HepG2 (cell line): ENCODE measurements around the gene NOVA2. TPM values are rescaled to one million over a fixed set of nuclear protein-coding genes. Genes with fewer than 3 reads are reported as not detected.

ENCODE experiments used
- ATAC-seq: fragments of 200-7000 bp; cut with Tn5 transposase; 3 replicates; pipeline ENCODE4 v1.9.1; 2020; ENCODE audit warnings: mild to moderate bottlenecking, moderate library complexity
- BruUV-seq: library from RNA; stranded (reverse); fragments of 400-500 nt; replicated peaks from 2 replicates; lab custom pipeline; 2021; lab: Mats Ljungman, UMichigan
- CTCF ChIA-PET: fragments of 300-600 bp; formaldehyde crosslinking; extraction: SDS; loops from one replicate; lab custom pipeline; 2021; ENCODE audit warnings: low total read pairs, inconsistent platforms, low intra/inter-chr PET ratio; lab: Yijun Ruan, JAX
- POLR2A ChIA-PET: fragments of 350-600 bp; sonication (Branson Sonifier 250); formaldehyde crosslinking; loops from one replicate; lab custom pipeline; 2020; ENCODE audit warnings: antibody characterized with exemption, inconsistent platforms; lab: Yijun Ruan, JAX
- DNase-seq: peaks from one replicate; pipeline ENCODE4 v3.0.0-alpha.2; 2015; ENCODE audit warnings: low spot score
- FAIRE-seq: peaks from 3 replicates; lab custom pipeline; 2011; peaks lifted over from hg19 to GRCh38; lab: Jason Lieb, UNC
- H2AFZ ChIP-seq: one replicate; pipeline ENCODE4 v1.6.1; 2011; ENCODE audit warnings: low read length, inconsistent platforms
- H3K27ac ChIP-seq: fragments of 300-600 bp; 3 replicates; pipeline ENCODE4 v1.8.0; 2011; ENCODE audit warnings: mixed run types, mild to moderate bottlenecking, mixed read lengths, low read length, inconsistent platforms; ENCODE audit not compliant: insufficient read depth; ENCODE audit errors: extremely low read length
- H3K27me3 ChIP-seq, 2 experiments: fragments of 200-600 bp in 1 of 2; 2 replicates in 1 of 2; 3 replicates in 1 of 2; pipeline versions ENCODE4 v1.6.0 to v1.8.0; 2011; ENCODE audit warnings: low read length in 2 of 2, mild to moderate bottlenecking in 2 of 2, moderate library complexity in 2 of 2, inconsistent platforms in 1 of 2; ENCODE audit not compliant: insufficient read depth in 2 of 2, control insufficient read depth in 1 of 2
- H3K36me3 ChIP-seq, 2 experiments: fragments of 200-600 bp in 1 of 2; replicated peaks in 1 of 2; 2 replicates in 1 of 2; 3 replicates in 1 of 2; pipeline versions ENCODE4 v1.5.1 to v1.8.0; 2011; ENCODE audit warnings: low read length in 2 of 2, inconsistent platforms in 1 of 2; ENCODE audit not compliant: insufficient read depth in 2 of 2, control insufficient read depth in 1 of 2
- H3K4me1 ChIP-seq: 2 replicates; pipeline ENCODE4 v1.5.1; 2012; ENCODE audit warnings: low read length, inconsistent platforms; ENCODE audit not compliant: insufficient read depth
- H3K4me2 ChIP-seq: 2 replicates; pipeline ENCODE4 v1.6.0; 2011; ENCODE audit warnings: low read depth, low read length, inconsistent platforms
- H3K4me3 ChIP-seq, 3 experiments: fragments of 200-600 bp in 1 of 3; sonication (generic), shearing (Covaris generic) in 1 of 3; replicated peaks in 1 of 3; 2 replicates each; pipeline ENCODE4 v1.5.1; 2011 to 2016; ENCODE audit warnings: low read length in 3 of 3, inconsistent platforms in 2 of 3, low read depth in 2 of 3, mild to moderate bottlenecking in 2 of 3, control low read depth in 1 of 3, mixed read lengths in 1 of 3; ENCODE audit not compliant: insufficient read depth in 1 of 3
- H3K79me2 ChIP-seq: one replicate; pipeline ENCODE4 v1.6.1; 2011; ENCODE audit warnings: low read length, inconsistent platforms; ENCODE audit not compliant: insufficient read depth
- H3K9ac ChIP-seq: 2 replicates; pipeline ENCODE4 v1.6.0; 2011; ENCODE audit warnings: mild to moderate bottlenecking, low read depth, low read length, inconsistent platforms; ENCODE audit not compliant: insufficient read depth
- H3K9me3 ChIP-seq: 2 replicates; pipeline ENCODE4 v1.5.1; 2012; ENCODE audit warnings: mild to moderate bottlenecking, low read length
- H4K20me1 ChIP-seq: 2 replicates; pipeline ENCODE4 v1.6.0; 2011; ENCODE audit warnings: inconsistent platforms, mild to moderate bottlenecking, low read length, moderate library complexity; ENCODE audit not compliant: insufficient read depth
- ARNT ChIP-seq: fragments of 450-650 bp; IDR thresholded peaks from 2 replicates; pipeline ENCODE4 v1.6.1; 2017
- CEBPG ChIP-seq: IDR thresholded peaks from 2 replicates; pipeline ENCODE4 v1.6.1; 2016
- DR1 ChIP-seq: sonication (generic); formaldehyde crosslinking; IDR thresholded peaks from 2 replicates; pipeline ENCODE4 v1.8.0; 2021; ENCODE audit warnings: mild to moderate bottlenecking, missing genetic modification reagents, inconsistent platforms
- E2F5 ChIP-seq: sonication (generic); formaldehyde crosslinking; conservative IDR thresholded peaks from 2 replicates; pipeline ENCODE4 v1.4.0; 2020; ENCODE audit warnings: missing genetic modification reagents
- ELF4 ChIP-seq: sonication (generic); formaldehyde crosslinking; IDR thresholded peaks from 2 replicates; pipeline ENCODE4 v1.5.0; 2020; ENCODE audit warnings: missing genetic modification reagents, mild to moderate bottlenecking, moderate library complexity, borderline replicate concordance
- FOXP1 ChIP-seq, 2 experiments: fragments of 450-650 bp in 1 of 2; IDR thresholded peaks; 2 replicates each; pipeline ENCODE4 v1.6.1; 2017 to 2018; ENCODE audit warnings: antibody characterized with exemption in 1 of 2
- GZF1 ChIP-seq: sonication (generic); formaldehyde crosslinking; IDR thresholded peaks from 2 replicates; pipeline ENCODE4 v1.5.1; 2020; ENCODE audit warnings: mild to moderate bottlenecking, missing genetic modification reagents
- HDAC1 ChIP-seq: sonication (generic); formaldehyde crosslinking; IDR thresholded peaks from 2 replicates; pipeline ENCODE4 v1.5.1; 2020; ENCODE audit warnings: mild to moderate bottlenecking, missing genetic modification reagents
- KMT2A ChIP-seq: sonication (generic); formaldehyde crosslinking; IDR thresholded peaks from 2 replicates; pipeline ENCODE4 v1.4.0; 2020; ENCODE audit warnings: missing genetic modification reagents
- MLX ChIP-seq: IDR thresholded peaks from 2 replicates; pipeline ENCODE4 v1.6.1; 2016
- MYNN ChIP-seq: sonication (generic); formaldehyde crosslinking; IDR thresholded peaks from 2 replicates; pipeline ENCODE4 v1.4.0; 2020; ENCODE audit warnings: mild to moderate bottlenecking, low read depth, missing genetic modification reagents
- PAF1 ChIP-seq: IDR thresholded peaks from 2 replicates; pipeline ENCODE4 v1.6.1; 2016; ENCODE audit warnings: missing genetic modification reagents, missing compliant biosample characterization
- PRMT3 ChIP-seq: sonication (generic); formaldehyde crosslinking; IDR thresholded peaks from 2 replicates; pipeline ENCODE4 v1.8.1; 2022; ENCODE audit warnings: low read depth, mild to moderate bottlenecking, moderate library complexity, missing genetic modification reagents, borderline replicate concordance
- SKIL ChIP-seq: sonication (generic); formaldehyde crosslinking; IDR thresholded peaks from 2 replicates; pipeline ENCODE4 v1.8.0; 2022; ENCODE audit warnings: missing genetic modification reagents, mild to moderate bottlenecking, moderate library complexity, borderline replicate concordance
- ZBTB10 ChIP-seq: sonication (generic); formaldehyde crosslinking; IDR thresholded peaks from 2 replicates; pipeline ENCODE4 v1.4.0; 2020; ENCODE audit warnings: missing genetic modification reagents, borderline replicate concordance
- ZBTB8A ChIP-seq: sonication (generic); formaldehyde crosslinking; IDR thresholded peaks from 2 replicates; pipeline ENCODE4 v1.4.0; 2020; ENCODE audit warnings: mild to moderate bottlenecking, low read depth, missing genetic modification reagents, borderline replicate concordance
- ZNF12 ChIP-seq: sonication (generic); formaldehyde crosslinking; IDR thresholded peaks from 2 replicates; pipeline ENCODE4 v1.5.0; 2020; ENCODE audit warnings: missing genetic modification reagents
- ZNF510 ChIP-seq: sonication (generic); formaldehyde crosslinking; IDR thresholded peaks from 2 replicates; pipeline ENCODE4 v1.4.0; 2020; ENCODE audit warnings: low read depth, mild to moderate bottlenecking, missing genetic modification reagents
- ZNF552 ChIP-seq: sonication (generic); formaldehyde crosslinking; IDR thresholded peaks from 2 replicates; pipeline ENCODE4 v1.9.0; 2022; ENCODE audit warnings: missing genetic modification reagents, mild to moderate bottlenecking, borderline replicate concordance
- ZNF556 ChIP-seq: sonication (generic); formaldehyde crosslinking; IDR thresholded peaks from 2 replicates; pipeline ENCODE4 v1.4.0; 2020; ENCODE audit warnings: mild to moderate bottlenecking, missing genetic modification reagents, borderline replicate concordance
- WGBS: methylation state at CpG from one replicate; pipeline ENCODE4 v1.1.6; 2017; ENCODE audit warnings: low lambda C conversion rate; 5-methylcytosine and 5-hydroxymethylcytosine counted together
- in situ Hi-C: cut with HindIII; loops from 2 replicates; pipeline ENCODE4 v1.10.0; 2017; ENCODE audit warnings: low pct_unique_long_range_greater_than_20kb; ENCODE audit not compliant: extremely low pct_ligation_motif_present
- intact Hi-C: fragments of 100-400 bp; cut with micrococcal nuclease; formaldehyde crosslinking; loops from one replicate; pipeline ENCODE4 v1.10.0; 2022; ENCODE audit not compliant: unreplicated experiment
- polyA plus RNA-seq, 8 experiments: library from polyadenylated mRNA; depleted of rRNA in 3 of 8; stranded (reverse) in 7 of 8; unstranded in 1 of 8; fragments of >200 nt; fragmentation: Illumina TruSeq in 4 of 8; extraction: Trizol in 4 of 8; gene quantifications; 2 replicates each; pipeline versions ENCODE4 v1.2.1 to v1.2.3, GENCODE V29; 2011 to 2016; ENCODE audit warnings: low read depth in 4 of 8, missing spikeins in 1 of 8, mixed read lengths in 1 of 8; ENCODE audit not compliant: insufficient read depth in 1 of 8
- total RNA-seq, 5 experiments: library from RNA; depleted of rRNA; stranded (reverse); fragments of >200 nt; fragmentation: Illumina TruSeq; extraction: Trizol; gene quantifications; 2 replicates each; pipeline ENCODE4 v1.2.3, GENCODE V29; 2016; ENCODE audit warnings: low read depth in 1 of 5

Gene NOVA2
- total and polyA plus RNA-seq, 2 of the 13 experiments (the other 11 are each of a cell fraction or from before 2014, with no cell fraction given) = not detected

- in situ Hi-C loops = no loop called here
- Histone ChIP-seq H3K9ac (peak overlapping the region; percentile 82), H3K9me3 (no peaks in the 10 kb centered on the region), H3K79me2 (peaks cover 15% of the 10 kb centered on the region), H3K4me1 (peaks cover 23% of the 10 kb centered on the region), H3K27me3 (no peaks in the 10 kb centered on the region), H3K27ac (peak overlapping the region; percentile 78), H2AFZ (peak overlapping the region; percentile 8), H3K36me3 (no peaks in the 10 kb centered on the region; a peak in 1 of 5 replicates), H3K4me3 (peak overlapping the region; percentile 69 to 91 (median 80)), H4K20me1 (no peaks in the 10 kb centered on the region), H3K4me2 (peak overlapping the region; percentile 84)
- ATAC-seq = no peak
- ChIA-PET CTCF (no interaction called here), POLR2A (interaction anchor here (1.0 to 10.3 kb wide), 5 partner anchors 8 to 118 kb away, joined by 4 to 388 read pairs (median 9); partner anchors contain the start of genes FOXA3, MYPOP, SIX5 and SYMPK)
- intact Hi-C loops = loop anchor here (1.0 kb wide), 1 partner anchor 8 kb away; no protein-coding TSS in a partner anchor
- FAIRE-seq = no peak
- 41% methylated on average over 6 of the region's 10 CpGs for WGBS
- no peak for DNase-seq
- BruUV-seq = no TSS peak
- TF ChIP-seq HDAC1 (CRISPR knock-in tag) (no peak), MYNN (no peak), KMT2A (CRISPR knock-in tag) (0 out of 2 replicates have a peak, but pooled peaks have one; percentile 3), E2F5 (CRISPR knock-in tag) (no peak), ZBTB8A (CRISPR knock-in tag) (no peak), PAF1 (CRISPR knock-in tag) (no peak), PRMT3 (CRISPR knock-in tag) (no peak; the same call in 1 of the 2 replicates), GZF1 (CRISPR knock-in tag) (no peak), ARNT (no peak), ZNF12 (CRISPR knock-in tag) (no peak; the same call in 1 of the 2 replicates), ZNF556 (no peak; the same call in 1 of the 2 replicates), SKIL (CRISPR knock-in tag) (no peak), DR1 (CRISPR knock-in tag) (no peak), CEBPG (CRISPR knock-in tag) (peak; percentile 80), ZNF510 (CRISPR knock-in tag) (no peak), MLX (CRISPR knock-in tag) (no peak), ELF4 (CRISPR knock-in tag) (no peak), ZNF552 (no peak), ZBTB10 (CRISPR knock-in tag) (no peak), FOXP1 (IDR thresholded peaks at IDR 0.05) (no peak), FOXP1 (CRISPR knock-in tag; IDR thresholded peaks at IDR 0.05) (no peak)
These were observed 86.4 kb downstream of the NOVA2 start for GRCh38 chr19:45887200-45887710.
